Neural progenitor cell (in vitro differentiated cells): Measurements from ENCODE around the gene CDH11. TPM values are rescaled to one million over a fixed set of nuclear protein-coding genes. Genes with fewer than 3 reads are reported as not detected.
A peak's percentile ranks its signal among the peaks of the same experiment; 100 is the strongest.

ENCODE experiments used
- DNase-seq: peaks from one replicate; pipeline ENCODE4 v3.0.0-alpha.2; 2016; ENCODE audit warnings: low spot score
- H2AFZ ChIP-seq: fragments of 200-600 bp; sonication (generic); replicated peaks from 2 replicates; pipeline ENCODE4 v1.6.1; 2016; ENCODE audit warnings: antibody characterized with exemption
- H3F3A ChIP-seq: fragments of 200-600 bp; sonication (generic); 2 replicates; pipeline ENCODE4 v1.6.1; 2016; ENCODE audit warnings: antibody characterized with exemption, low read depth
- H3K27ac ChIP-seq: fragments of 200-600 bp; sonication (generic); 2 replicates; pipeline ENCODE4 v1.5.1; 2016; ENCODE audit warnings: mild to moderate bottlenecking
- H3K27me3 ChIP-seq: fragments of 200-600 bp; sonication (generic); 2 replicates; pipeline ENCODE4 v1.6.1; 2016; ENCODE audit warnings: mild to moderate bottlenecking, moderate library complexity
- H3K36me3 ChIP-seq: fragments of 200-600 bp; sonication (generic); 2 replicates; pipeline ENCODE4 v1.5.1; 2016
- H3K4me1 ChIP-seq: fragments of 200-600 bp; sonication (generic); 2 replicates; pipeline ENCODE4 v1.6.1; 2016; ENCODE audit warnings: mixed run types
- H3K4me2 ChIP-seq: fragments of 200-600 bp; sonication (generic); 2 replicates; pipeline ENCODE4 v1.6.1; 2016
- H3K4me3 ChIP-seq: fragments of 200-600 bp; sonication (generic); 2 replicates; pipeline ENCODE4 v1.5.1; 2016
- H3K79me2 ChIP-seq: fragments of 200-600 bp; sonication (generic); 2 replicates; pipeline ENCODE4 v1.6.1; 2016; ENCODE audit warnings: low read depth
- H3K9ac ChIP-seq: fragments of 200-600 bp; sonication (generic); 2 replicates; pipeline ENCODE4 v1.6.1; 2016
- H3K9me3 ChIP-seq: fragments of 200-600 bp; sonication (generic); 2 replicates; pipeline ENCODE4 v1.5.1; 2016; ENCODE audit warnings: low read depth
- H4K20me1 ChIP-seq: fragments of 200-600 bp; sonication (generic); 2 replicates; pipeline ENCODE4 v1.6.1; 2016; ENCODE audit warnings: low read depth
- H3K27ac Mint-ChIP-seq: 3 replicates; pipeline ENCODE4 v1.8.0; 2021; ENCODE audit warnings: mixed read lengths
- H3K27me3 Mint-ChIP-seq: 2 replicates; pipeline ENCODE4 v1.8.0; 2022; ENCODE audit warnings: low read depth, mild to moderate bottlenecking, inconsistent platforms, moderate library complexity, mixed read lengths; ENCODE audit not compliant: insufficient read depth
- H3K36me3 Mint-ChIP-seq: 3 replicates; pipeline ENCODE4 v1.8.0; 2021; ENCODE audit warnings: mixed read lengths
- H3K4me1 Mint-ChIP-seq: 3 replicates; pipeline ENCODE4 v1.8.0; 2021; ENCODE audit warnings: mixed read lengths
- H3K4me3 Mint-ChIP-seq: 3 replicates; pipeline ENCODE4 v1.8.0; 2021; ENCODE audit warnings: mild to moderate bottlenecking, moderate library complexity, mixed read lengths
- H3K9me3 Mint-ChIP-seq: 3 replicates; pipeline ENCODE4 v1.8.0; 2020; ENCODE audit warnings: mixed read lengths
- EZH2 ChIP-seq: fragments of 200-600 bp; sonication (generic); IDR thresholded peaks from 2 replicates; pipeline ENCODE4 v1.6.1; 2017; ENCODE audit warnings: antibody characterized with exemption, mild to moderate bottlenecking, moderate library complexity
- EZH2phosphoT487 ChIP-seq: fragments of 200-600 bp; sonication (generic); IDR thresholded peaks from 2 replicates; pipeline ENCODE4 v1.6.1; 2017; ENCODE audit warnings: antibody characterized with exemption
- total RNA-seq: library from RNA; depleted of rRNA; stranded (reverse); fragments of >200 nt; gene quantifications from 2 replicates; pipeline ENCODE4 v1.2.3, GENCODE V29; 2015; ENCODE audit warnings: low replicate concordance
- TF ChIP-seq, protein P1 (sequence below): fragments of 200-600 bp; sonication (generic); IDR thresholded peaks from 2 replicates; pipeline ENCODE4 v1.5.1; 2017; ENCODE audit warnings: antibody characterized with exemption, mild to moderate bottlenecking

Gene CDH11, protein sequence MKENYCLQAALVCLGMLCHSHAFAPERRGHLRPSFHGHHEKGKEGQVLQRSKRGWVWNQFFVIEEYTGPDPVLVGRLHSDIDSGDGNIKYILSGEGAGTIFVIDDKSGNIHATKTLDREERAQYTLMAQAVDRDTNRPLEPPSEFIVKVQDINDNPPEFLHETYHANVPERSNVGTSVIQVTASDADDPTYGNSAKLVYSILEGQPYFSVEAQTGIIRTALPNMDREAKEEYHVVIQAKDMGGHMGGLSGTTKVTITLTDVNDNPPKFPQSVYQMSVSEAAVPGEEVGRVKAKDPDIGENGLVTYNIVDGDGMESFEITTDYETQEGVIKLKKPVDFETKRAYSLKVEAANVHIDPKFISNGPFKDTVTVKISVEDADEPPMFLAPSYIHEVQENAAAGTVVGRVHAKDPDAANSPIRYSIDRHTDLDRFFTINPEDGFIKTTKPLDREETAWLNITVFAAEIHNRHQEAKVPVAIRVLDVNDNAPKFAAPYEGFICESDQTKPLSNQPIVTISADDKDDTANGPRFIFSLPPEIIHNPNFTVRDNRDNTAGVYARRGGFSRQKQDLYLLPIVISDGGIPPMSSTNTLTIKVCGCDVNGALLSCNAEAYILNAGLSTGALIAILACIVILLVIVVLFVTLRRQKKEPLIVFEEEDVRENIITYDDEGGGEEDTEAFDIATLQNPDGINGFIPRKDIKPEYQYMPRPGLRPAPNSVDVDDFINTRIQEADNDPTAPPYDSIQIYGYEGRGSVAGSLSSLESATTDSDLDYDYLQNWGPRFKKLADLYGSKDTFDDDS
- 98.5 and 167 TPM in 2 replicates for total RNA-seq

DNA sequence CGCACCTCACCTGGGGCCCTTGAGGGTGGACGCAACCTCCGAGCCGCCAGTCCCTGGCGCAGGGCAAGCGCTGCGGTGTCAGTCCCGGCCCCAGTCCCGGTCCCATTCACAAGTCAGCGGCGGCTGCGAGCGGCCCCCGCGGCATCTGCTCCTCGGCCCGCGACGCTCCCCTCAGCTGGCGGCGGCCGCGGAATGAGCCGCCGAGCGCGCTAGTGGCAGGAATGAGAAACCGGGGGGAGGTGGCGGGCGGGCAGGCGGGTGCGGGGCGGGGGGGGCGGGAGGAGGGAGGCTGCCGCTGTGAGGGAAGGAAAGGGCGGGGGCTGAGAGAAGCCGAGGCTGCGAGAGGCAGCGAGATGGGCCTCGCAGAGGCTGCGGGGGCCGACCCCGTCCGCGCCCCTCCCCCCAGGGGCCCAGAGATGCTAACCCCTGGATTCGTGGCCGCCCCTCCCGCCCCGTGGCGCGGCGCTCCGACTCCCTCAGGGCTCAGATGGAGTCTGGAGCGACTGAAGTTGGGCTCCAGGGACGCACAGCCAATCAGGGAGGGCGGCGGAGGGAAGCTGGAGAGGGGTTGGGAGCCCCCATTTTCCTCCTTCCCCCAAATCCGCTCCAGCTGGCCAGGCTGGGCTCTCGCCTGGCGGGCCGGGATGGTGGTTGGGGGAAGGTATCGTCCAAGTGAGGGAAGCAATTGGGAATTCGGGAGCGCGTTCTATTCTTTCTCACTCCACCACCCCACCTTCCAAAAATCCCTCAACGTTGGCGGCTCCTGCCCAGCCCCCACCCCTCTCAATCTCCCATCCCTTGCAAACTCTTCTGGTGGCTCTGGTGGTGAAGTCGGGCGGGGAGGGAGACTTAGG, at the start of gene CDH11:
Gene CDH11, minus strand, starts transcription at position 194 of the 854 bp plus-strand sequence. CDS start 117,194 bp downstream, outside the sequence.
- DNase-seq = peak; percentile 93
- H3K9me3 Mint-ChIP-seq = no peaks in the 10 kb centered on the region
- H3K36me3 Mint-ChIP-seq = no peaks in the 10 kb centered on the region
- peaks cover 32% of the 10 kb centered on the region for H4K20me1 ChIP-seq
- H3K4me1 ChIP-seq = peaks cover 31% of the 10 kb centered on the region
- H3K9ac ChIP-seq = peak within 1 kb of the TSS; percentile 52
- peak within 1 kb of the TSS; percentile 91 for H3K4me3 Mint-ChIP-seq
- H3F3A ChIP-seq = peaks cover 29% of the 10 kb centered on the region
- peaks cover 47% of the 10 kb centered on the region for H3K79me2 ChIP-seq
- peak within 1 kb of the TSS; percentile 93 for H3K4me3 ChIP-seq
- peak within 1 kb of the TSS; percentile 97 for H3K4me2 ChIP-seq
- peak within 1 kb of the TSS; percentile 57 for H3K27ac Mint-ChIP-seq
- peak within 1 kb of the TSS; percentile 83 for H2AFZ ChIP-seq
- H3K9me3 ChIP-seq = no peaks in the 10 kb centered on the region
- H3K4me1 Mint-ChIP-seq = peaks cover 47% of the 10 kb centered on the region
- H3K27ac ChIP-seq = peak within 1 kb of the TSS; percentile 54
- peaks cover 15% of the 10 kb centered on the region for H3K27me3 Mint-ChIP-seq
- H3K36me3 ChIP-seq = no peaks in the 10 kb centered on the region
- TF ChIP-seq, protein P1, sequence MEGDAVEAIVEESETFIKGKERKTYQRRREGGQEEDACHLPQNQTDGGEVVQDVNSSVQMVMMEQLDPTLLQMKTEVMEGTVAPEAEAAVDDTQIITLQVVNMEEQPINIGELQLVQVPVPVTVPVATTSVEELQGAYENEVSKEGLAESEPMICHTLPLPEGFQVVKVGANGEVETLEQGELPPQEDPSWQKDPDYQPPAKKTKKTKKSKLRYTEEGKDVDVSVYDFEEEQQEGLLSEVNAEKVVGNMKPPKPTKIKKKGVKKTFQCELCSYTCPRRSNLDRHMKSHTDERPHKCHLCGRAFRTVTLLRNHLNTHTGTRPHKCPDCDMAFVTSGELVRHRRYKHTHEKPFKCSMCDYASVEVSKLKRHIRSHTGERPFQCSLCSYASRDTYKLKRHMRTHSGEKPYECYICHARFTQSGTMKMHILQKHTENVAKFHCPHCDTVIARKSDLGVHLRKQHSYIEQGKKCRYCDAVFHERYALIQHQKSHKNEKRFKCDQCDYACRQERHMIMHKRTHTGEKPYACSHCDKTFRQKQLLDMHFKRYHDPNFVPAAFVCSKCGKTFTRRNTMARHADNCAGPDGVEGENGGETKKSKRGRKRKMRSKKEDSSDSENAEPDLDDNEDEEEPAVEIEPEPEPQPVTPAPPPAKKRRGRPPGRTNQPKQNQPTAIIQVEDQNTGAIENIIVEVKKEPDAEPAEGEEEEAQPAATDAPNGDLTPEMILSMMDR = peak; percentile 49
- no peak for TF ChIP-seq EZH2
- H3K27me3 ChIP-seq = peaks cover 29% of the 10 kb centered on the region

DNA sequence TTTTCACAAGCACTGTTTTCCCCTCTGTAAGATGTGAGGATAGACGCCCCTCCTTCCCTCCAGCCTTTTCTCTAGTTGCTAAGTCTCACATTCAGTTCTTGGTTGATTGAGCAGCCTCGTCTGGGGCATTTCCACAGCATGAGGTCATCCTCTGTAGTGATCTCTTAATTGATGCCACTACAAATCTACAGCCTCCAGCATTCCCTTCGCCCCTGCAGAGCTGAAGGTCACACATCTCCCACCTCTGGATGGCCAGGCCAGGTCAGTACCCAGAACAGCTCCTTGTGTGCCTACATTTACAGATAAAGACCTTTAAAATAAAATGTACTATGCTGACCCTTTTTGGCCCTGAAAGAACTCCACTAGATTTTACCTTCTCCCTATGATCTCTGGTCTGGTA, 32.5 kb upstream of the CDH11 start:
- H3K4me1 ChIP-seq = peaks cover 26% of the 10 kb centered on the region
- H2AFZ ChIP-seq = no peak overlapping the region
- no peak overlapping the region for H3K27ac Mint-ChIP-seq
- H3K4me3 Mint-ChIP-seq = no peak overlapping the region
- TF ChIP-seq EZH2phosphoT487 = no peak
- TF ChIP-seq EZH2 = no peak
- TF ChIP-seq, protein P1 = no peak
- no peaks in the 10 kb centered on the region for H3K9me3 Mint-ChIP-seq
- peak; percentile 86 for DNase-seq
- H3K4me2 ChIP-seq = peak overlapping the region; percentile 51
- peaks cover 8% of the 10 kb centered on the region for H3K27me3 Mint-ChIP-seq
- H3K36me3 Mint-ChIP-seq = no peaks in the 10 kb centered on the region
- H3F3A ChIP-seq = peaks cover 9% of the 10 kb centered on the region
- no peaks in the 10 kb centered on the region for H3K27me3 ChIP-seq
- H4K20me1 ChIP-seq = no peaks in the 10 kb centered on the region
- H3K27ac ChIP-seq = no peak overlapping the region
- H3K36me3 ChIP-seq = no peaks in the 10 kb centered on the region
- no peaks in the 10 kb centered on the region for H3K9me3 ChIP-seq
- H3K9ac ChIP-seq = no peak overlapping the region
- H3K4me3 ChIP-seq = no peak overlapping the region
- H3K79me2 ChIP-seq = no peaks in the 10 kb centered on the region
- peaks cover 20% of the 10 kb centered on the region for H3K4me1 Mint-ChIP-seq

DNA sequence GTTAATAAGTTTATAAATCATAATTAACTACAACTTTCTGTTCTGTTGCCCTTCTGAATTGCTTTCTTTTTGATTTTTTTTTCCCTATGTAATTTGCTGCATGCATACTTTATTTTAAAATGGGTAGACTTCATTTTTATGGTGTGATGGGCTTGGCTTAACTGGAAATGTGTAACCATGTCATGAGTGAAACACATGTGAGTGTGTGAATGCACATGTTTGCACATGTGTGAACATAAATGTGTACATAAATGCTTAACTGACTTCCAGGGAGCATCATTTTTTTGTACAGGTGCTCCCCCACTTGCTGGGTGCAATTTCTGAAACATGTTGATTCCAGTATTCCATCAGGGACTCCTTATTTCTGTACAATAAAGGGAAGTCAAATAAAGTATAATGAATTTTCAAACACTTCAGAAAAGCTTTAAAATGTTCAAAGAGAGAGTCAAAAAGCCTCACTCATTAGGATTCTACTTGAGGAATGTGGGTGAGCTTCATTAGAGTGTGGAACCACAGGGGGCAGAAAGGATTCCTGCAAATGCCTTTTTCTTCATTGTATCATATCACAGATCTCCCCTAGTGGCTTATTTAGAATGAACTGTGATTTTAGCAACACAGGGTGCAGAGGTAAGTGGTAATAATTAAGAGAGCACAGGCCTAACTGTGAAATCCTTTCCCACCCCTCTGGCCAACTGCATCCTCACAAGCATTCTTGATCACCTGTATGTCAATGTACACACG, 31.7 kb upstream of the CDH11 start:
- Mint-ChIP-seq H3K4me3 (no peak overlapping the region), H3K27ac (no peak overlapping the region)
- DNase-seq = peak; percentile 50

More for the DNA sequence above, 31.7 kb upstream of the CDH11 start:
- Mint-ChIP-seq H3K4me1 (peaks cover 20% of the 10 kb centered on the region), H3K27me3 (peaks cover 8% of the 10 kb centered on the region), H3K36me3 (no peaks in the 10 kb centered on the region), H3K9me3 (no peaks in the 10 kb centered on the region)
- TF ChIP-seq, protein P1 = peak; percentile 20
- no peak for TF ChIP-seq EZH2
- no peak for TF ChIP-seq EZH2phosphoT487
- H3K9ac ChIP-seq = no peak overlapping the region
- H2AFZ ChIP-seq = no peak overlapping the region
- peak overlapping the region; percentile 51 for H3K4me2 ChIP-seq
- H3K4me1 ChIP-seq = peaks cover 26% of the 10 kb centered on the region
- H3K4me3 ChIP-seq = no peak overlapping the region
- no peak overlapping the region for H3K27ac ChIP-seq
- peaks cover 9% of the 10 kb centered on the region for H3F3A ChIP-seq
- no peaks in the 10 kb centered on the region for H4K20me1 ChIP-seq
- H3K9me3 ChIP-seq = no peaks in the 10 kb centered on the region
- no peaks in the 10 kb centered on the region for H3K36me3 ChIP-seq
- no peaks in the 10 kb centered on the region for H3K27me3 ChIP-seq
- H3K79me2 ChIP-seq = no peaks in the 10 kb centered on the region
